Subcutaneous adipose tissue (tissue), 4 donors: Measurements from ENCODE around the gene TSKU. TPM values are rescaled to one million over a fixed set of nuclear protein-coding genes. Genes with fewer than 3 reads are reported as not detected.

Source experiments
- total RNA-seq, 4 donors: library from RNA; depleted of rRNA; stranded (reverse); fragments of >200 nt; gene quantifications; one replicate each; pipeline ENCODE4 v1.1.0, GENCODE V29; 2016
- TF ChIP-seq, protein P1 (sequence below): fragments of 450-650 bp; IDR thresholded peaks from one replicate; pipeline ENCODE4 v1.5.1; 2016; ENCODE audit warnings: low read depth, mild to moderate bottlenecking, control low read depth, antibody characterized with exemption, moderate library complexity

TSKU gene
- total RNA-seq, 4 donors from 2014 or later, result 78.9 to 385 (median 157) TPM

DNA sequence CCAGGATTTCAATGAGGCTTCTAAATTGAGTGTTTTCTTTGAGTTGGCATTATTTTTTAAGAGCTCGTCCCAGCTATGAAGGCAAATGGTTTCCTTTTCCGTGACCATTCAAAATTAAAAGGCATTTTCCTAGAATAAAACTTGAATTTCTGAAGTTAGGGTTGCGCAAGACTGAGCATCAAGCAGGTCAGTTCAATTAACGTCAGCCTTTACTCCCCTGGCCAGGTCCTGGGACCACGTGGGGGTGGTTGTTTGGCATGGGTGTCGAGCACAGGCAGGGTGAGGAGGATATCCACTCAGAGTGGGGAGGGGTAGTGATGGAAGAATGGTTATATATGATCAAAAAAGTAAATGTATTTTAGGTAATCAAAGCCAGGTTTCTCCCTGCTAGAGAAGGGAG lies 43.4 kb upstream of the TSKU start:
- TF ChIP-seq, protein P1, sequence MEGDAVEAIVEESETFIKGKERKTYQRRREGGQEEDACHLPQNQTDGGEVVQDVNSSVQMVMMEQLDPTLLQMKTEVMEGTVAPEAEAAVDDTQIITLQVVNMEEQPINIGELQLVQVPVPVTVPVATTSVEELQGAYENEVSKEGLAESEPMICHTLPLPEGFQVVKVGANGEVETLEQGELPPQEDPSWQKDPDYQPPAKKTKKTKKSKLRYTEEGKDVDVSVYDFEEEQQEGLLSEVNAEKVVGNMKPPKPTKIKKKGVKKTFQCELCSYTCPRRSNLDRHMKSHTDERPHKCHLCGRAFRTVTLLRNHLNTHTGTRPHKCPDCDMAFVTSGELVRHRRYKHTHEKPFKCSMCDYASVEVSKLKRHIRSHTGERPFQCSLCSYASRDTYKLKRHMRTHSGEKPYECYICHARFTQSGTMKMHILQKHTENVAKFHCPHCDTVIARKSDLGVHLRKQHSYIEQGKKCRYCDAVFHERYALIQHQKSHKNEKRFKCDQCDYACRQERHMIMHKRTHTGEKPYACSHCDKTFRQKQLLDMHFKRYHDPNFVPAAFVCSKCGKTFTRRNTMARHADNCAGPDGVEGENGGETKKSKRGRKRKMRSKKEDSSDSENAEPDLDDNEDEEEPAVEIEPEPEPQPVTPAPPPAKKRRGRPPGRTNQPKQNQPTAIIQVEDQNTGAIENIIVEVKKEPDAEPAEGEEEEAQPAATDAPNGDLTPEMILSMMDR, result no peak

DNA sequence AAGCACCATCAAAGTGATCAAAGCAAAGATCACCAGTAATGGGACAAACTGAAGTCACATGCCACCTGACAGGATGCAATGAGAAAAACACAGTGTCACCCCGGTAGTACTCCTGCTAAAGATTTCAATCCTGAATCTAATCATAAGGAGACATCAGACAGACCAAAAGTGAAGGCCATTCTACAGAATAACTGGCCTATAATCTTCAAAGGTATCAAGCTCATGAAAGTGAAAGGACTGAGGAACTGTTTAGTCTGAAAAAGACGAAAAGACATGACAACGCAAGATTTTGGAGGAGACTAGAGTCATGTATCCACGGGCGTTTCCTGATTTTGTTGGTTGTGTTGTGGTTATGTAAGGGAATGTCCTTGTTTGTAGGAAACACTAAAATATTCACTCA lies 42.4 kb upstream of the TSKU start:
- TF ChIP-seq, protein P1, result no peak

DNA sequence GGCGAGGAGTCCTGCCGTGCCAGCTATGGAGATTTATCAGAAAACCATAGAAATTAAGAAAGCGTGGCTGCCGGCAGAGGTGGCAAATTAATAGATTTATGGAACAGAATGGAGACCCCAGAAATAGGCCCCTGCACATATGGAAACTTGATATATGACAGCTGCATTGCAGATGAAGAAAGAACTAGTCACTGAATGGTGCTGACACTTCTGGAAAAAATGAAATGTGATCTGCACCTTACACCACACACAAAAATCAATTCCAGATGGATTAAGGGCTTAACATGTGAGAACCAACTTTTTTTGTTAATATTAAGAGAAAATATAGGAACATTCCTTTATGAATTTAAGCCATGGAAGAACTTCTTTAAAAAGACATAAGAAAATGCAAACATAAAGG lies 40.3 kb upstream of the TSKU start:
- TF ChIP-seq, protein P1, result no peak

DNA sequence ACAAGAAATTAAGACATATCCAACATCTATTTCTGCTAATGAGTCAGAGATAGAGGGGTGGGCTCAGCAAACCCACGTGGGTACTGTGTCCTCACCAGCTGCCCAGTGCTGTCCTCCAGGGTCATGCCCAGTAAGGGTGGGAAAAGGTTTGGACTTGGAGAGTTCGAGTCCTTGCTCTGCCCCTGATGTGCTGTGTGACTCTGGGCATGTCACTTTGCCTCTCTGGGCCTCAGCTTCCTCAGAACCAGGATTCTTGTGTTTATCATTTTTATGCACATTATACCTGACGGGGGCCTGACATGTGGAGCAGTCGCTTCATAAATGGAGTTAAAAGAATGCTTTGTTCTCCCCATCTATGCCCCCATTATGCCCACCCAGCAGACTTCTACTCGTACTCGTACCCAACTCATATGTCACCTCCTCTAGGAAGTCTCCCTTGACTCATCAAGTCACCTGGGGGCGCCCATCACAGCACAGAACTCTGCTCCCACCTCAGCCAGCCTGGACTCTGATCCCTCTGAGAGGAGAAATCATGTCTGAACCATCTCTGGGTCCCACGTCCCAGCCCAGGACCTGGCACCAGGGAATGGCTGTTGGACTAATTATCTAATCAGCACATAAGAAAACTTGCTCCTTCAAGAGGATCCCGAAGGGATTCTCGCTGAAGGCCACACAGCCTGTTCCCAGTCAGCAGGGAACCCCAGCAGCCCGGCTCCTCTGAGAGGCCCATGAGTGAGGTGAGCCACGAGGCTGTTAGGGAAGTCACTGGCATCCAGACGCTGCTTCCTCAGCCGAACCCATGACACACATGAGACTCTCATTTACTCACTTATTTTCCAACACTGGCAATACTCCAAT lies 38.7 kb upstream of the TSKU start:
- TF ChIP-seq, protein P1, result no peak

DNA sequence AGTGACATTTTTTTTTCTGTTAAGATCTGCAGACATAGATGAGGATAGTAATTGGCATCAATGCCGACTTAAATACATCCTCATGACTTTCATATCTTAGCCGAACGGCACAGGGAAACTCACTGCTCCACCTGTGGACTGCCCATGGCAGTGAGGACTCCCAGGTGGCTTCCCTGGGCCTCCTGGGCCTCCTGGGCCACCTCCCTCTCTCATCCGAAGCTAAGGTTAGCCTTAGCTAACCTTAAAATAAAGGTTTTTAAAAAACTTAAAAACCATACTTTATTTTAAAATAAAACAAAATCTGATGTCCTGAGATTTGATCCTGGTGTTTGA lies 38.1 kb upstream of the TSKU start:
- TF ChIP-seq, protein P1, result no peak

DNA sequence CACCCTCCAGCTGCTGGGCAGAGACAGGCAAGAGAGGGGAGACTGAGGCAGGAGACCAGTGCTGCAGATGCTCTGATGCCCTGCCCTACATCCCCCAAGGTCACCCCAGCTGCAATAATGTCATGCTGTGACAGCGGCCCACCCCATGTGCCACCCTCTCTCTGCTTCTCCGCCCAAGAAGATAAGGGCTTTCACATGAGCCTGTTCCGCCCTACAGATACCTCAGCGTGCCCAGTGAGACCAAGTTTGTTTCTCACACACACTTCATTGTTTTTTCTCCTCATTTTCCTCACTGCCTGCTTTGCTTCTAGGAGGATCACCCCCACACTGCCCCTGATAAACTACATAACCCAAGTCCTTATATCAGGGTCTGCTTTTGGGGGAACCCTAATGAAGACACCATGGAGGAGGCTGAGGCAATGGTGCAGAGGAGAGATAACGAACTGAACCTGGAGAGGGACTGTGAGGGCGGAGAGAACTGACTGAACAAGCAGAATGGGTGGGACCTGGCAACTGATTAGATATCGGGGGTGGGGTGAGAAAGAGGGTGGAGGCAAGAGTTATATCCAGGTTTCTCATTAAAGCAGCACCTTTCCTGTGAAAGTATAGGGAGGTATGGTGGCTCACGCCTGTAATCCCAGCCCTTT lies 37.5 kb upstream of the TSKU start:
- TF ChIP-seq, protein P1, result no peak

DNA sequence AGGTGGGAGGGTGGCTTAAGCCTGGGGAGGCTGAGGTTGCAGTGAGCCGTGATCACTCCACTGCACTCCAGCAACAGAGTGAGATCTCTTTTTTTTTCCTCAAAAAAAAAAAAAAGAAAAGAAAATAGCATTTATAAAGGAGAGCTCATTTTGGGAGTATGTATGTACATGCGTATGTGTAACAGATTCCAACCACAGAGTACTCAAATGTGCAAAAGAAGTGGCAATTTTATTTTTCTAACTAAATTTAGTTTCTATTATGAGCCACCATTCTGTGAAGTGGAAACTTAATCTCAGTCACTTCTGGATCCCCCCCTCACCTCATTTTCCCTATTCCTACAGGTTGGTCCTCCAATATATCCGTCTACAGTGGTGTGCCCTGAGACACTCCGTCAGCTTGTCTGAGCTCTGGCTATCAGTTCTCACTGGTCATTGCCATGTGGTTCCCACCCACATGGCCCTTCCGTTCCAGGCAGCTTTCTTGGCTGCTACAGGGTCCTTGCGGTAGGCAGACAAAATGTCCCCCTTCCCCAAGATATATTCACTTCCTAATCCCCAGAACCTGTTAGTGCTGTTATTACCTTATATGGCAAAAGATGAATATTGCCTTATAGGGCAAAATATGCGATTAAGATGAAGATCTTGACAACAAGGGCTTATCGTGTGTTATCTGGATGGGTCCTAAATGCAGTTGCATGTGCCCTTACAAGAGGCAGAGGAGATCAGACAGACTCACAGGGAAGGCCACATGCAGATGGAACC lies 35.8 kb upstream of the TSKU start:
- TF ChIP-seq, protein P1, result no peak
